ENCODE results near the gene GHRHR.

GHRHR gene

DNA sequence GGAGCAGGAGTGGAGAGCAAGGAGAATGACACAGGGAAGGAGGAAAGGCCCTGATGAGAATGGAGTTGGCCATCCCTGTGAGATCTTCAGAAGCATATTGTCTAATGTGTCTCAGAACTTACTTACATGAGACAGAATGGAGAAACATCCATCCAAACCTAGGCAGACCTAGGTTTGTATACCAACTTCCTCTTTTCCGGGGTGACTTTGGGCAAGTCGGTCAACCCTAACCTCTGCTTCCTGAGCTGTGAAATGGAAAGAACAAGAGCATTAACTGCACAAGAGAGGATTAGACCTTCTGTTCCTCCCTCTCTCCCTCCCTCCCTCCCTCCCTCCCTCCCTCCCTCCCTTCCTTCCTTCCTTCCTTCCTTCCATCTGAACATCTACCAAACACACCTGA, 4.5 kb downstream of the GHRHR start:
- TF ChIP-seq, protein P1, sequence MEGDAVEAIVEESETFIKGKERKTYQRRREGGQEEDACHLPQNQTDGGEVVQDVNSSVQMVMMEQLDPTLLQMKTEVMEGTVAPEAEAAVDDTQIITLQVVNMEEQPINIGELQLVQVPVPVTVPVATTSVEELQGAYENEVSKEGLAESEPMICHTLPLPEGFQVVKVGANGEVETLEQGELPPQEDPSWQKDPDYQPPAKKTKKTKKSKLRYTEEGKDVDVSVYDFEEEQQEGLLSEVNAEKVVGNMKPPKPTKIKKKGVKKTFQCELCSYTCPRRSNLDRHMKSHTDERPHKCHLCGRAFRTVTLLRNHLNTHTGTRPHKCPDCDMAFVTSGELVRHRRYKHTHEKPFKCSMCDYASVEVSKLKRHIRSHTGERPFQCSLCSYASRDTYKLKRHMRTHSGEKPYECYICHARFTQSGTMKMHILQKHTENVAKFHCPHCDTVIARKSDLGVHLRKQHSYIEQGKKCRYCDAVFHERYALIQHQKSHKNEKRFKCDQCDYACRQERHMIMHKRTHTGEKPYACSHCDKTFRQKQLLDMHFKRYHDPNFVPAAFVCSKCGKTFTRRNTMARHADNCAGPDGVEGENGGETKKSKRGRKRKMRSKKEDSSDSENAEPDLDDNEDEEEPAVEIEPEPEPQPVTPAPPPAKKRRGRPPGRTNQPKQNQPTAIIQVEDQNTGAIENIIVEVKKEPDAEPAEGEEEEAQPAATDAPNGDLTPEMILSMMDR (conservative IDR thresholded peaks at IDR 0.05; ENCODE audit: low read depth): no peak
- no peak overlapping the region for H3K27ac ChIP-seq
- no peak for DNase-seq (ENCODE audit: low spot score)
- POLR2A ChIA-PET (ENCODE audit: low non-redundant PET): no interaction called here
- CTCF ChIA-PET: interaction anchor here (0.7 kb wide), 1 partner anchor 130 kb away, joined by 4 read pairs; no protein-coding TSS in a partner anchor

DNA sequence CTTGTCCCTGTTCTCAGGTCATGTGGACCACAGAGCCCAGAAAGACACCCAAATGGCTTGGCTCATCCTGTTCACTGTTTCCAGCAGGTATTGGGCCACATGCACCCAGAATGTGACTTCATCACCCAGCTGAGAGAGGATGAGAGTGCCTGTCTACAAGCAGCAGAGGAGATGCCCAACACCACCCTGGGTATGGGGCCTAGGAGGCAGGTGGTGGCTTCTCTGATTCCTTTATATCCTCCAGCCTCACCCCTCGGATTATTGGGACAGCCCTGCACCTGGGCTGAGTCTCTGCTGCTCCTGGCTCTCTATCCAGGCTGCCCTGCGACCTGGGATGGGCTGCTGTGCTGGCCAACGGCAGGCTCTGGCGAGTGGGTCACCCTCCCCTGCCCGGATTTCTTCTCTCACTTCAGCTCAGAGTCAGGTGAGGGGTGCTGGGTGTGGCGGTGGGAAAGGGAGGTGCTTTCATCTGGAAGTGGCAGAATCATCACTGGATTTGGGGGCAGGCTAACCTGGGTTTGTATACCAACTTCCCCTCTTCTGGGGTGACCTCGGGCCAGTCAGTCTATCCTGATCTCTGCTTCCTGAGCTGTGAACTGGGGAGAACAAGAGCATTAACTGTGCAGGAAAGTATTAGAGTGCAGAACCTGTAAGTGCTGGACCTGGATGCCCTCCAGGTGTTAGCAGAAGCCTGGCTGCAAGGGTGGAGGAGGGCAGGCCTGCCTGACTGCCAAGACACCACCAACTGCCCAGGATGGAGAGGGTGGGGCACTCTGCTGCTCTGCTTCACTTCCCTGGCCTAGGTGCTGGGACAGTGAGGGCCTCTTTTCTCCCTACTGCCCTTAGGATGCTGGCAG, 5.2 kb downstream of the GHRHR start:
- TF ChIP-seq, protein P1 (conservative IDR thresholded peaks at IDR 0.05; ENCODE audit: low read depth): no peak
- no peak overlapping the region for H3K27ac ChIP-seq

DNA sequence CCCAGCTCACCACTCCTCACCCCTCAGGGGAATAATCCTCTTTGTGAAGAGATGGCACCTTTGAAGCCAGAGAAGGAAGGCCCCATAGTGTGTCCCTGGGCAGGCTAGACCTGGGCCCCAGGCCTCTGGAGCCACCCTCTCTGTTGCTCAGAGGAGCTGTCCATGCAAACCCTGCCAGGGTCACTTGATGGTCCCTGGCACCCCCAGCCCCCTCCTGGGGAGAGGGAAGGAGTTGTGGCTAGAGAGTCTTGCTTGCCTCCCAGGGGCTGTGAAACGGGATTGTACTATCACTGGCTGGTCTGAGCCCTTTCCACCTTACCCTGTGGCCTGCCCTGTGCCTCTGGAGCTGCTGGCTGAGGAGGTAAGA, 5.8 kb downstream of the GHRHR start:
- CTCF ChIA-PET: interaction anchor here (0.7 kb wide), 1 partner anchor 41 kb away, joined by 3 read pairs; no protein-coding TSS in a partner anchor
- POLR2A ChIA-PET (ENCODE audit: low non-redundant PET): no interaction called here
- no peak for DNase-seq (ENCODE audit: low spot score)
- TF ChIP-seq, protein P1 (conservative IDR thresholded peaks at IDR 0.05; ENCODE audit: low read depth): no peak
- no peak overlapping the region for H3K27ac ChIP-seq

More for the DNA sequence above, 5.2 kb downstream of the GHRHR start:
- POLR2A ChIA-PET (ENCODE audit: low non-redundant PET): no interaction called here
- CTCF ChIA-PET: no interaction called here
- DNase-seq (ENCODE audit: low spot score): no peak

DNA sequence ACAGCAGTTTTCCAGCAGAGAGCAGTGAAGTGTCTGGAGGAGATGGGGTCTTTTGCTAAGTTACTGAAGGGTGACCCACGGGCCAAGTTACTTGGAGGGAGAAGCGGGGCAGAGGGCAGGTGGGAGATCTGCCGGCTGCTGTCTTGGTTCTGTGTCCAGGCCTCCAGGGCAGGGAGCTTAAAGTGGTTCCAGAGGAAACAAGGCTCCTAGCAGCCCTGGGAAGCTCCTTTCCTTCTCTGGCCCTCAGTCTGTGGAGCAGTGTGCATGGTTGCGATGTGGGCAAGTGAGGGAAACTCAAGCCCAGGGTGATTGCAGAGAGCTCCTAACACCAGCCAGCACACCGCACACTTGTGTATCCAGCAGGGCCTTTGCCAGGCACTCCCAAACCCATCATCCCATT, 6.3 kb downstream of the GHRHR start:
- H3K27ac ChIP-seq: no peak overlapping the region
- DNase-seq (ENCODE audit: low spot score): no peak
- TF ChIP-seq, protein P1 (conservative IDR thresholded peaks at IDR 0.05; ENCODE audit: low read depth): no peak
- ChIA-PET CTCF (interaction anchor here (0.7 to 2.2 kb wide), 4 partner anchors 32 to 164 kb away, joined by 3 to 7 read pairs (median 4); no protein-coding TSS in a partner anchor), POLR2A (ENCODE audit: low non-redundant PET) (no interaction called here)

DNA sequence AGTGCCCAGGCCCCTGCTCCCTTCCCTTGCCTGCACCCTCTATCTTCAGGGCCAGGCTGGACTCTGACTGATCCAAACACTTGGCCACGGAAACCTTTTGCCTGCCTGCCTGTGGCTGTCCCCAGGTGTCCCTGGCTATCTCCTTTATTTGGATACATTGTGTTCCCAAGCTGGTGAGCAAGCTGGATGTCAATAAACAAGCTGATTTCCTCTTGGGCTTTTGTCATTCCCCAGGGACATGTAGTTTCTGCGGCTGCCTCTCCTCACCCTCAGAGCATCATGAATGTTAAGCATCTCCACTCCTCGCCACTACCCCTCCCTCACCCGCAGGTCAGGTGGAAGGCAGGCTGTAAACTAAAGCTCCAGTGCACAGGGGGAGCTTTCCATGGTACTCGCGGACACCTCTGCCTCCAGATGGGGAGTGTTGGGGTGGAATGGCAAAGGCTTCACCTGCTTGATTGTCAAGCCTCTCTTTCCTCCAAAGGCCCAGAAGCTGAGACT, 6.9 kb downstream of the GHRHR start:
- POLR2A ChIA-PET (ENCODE audit: low non-redundant PET): no interaction called here
- DNase-seq (ENCODE audit: low spot score): no peak
- TF ChIP-seq, protein P1 (conservative IDR thresholded peaks at IDR 0.05; ENCODE audit: low read depth): no peak
- H3K27ac ChIP-seq: no peak overlapping the region
- CTCF ChIA-PET: interaction anchor here (1.1 to 2.2 kb wide), 3 partner anchors 32 to 164 kb away, joined by 4 to 7 read pairs (median 4); no protein-coding TSS in a partner anchor

DNA sequence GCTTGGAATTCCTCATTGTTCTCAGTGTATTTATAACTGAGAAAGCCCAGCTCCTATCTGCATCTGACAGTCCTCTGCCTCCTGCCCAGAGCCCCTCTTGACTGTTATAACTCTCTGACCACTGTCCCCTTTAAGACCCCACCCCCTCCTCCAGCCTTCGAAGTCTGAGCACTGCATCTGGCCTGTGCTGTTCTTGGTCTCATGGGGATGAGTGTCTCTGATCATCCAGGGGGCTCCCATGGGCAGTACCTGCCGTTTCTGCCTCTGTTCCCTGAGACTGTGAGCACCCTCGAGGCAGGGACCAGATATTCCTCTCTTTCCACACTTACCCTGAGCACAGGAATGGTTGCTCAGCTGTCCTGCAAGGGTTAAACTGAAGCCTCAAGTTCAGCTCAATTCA, 7.7 kb downstream of the GHRHR start:
- POLR2A ChIA-PET (ENCODE audit: low non-redundant PET): no interaction called here
- no peak for DNase-seq (ENCODE audit: low spot score)

More for the DNA sequence above, 7.7 kb downstream of the GHRHR start:
- TF ChIP-seq, protein P1 (conservative IDR thresholded peaks at IDR 0.05; ENCODE audit: low read depth): no peak
- CTCF ChIA-PET: interaction anchor here (1.1 to 2.2 kb wide), 3 partner anchors 33 to 163 kb away, joined by 4 to 7 read pairs (median 4); no protein-coding TSS in a partner anchor
- no peak overlapping the region for H3K27ac ChIP-seq
